Smooth muscle cell of the brain vasculature (primary cell): ENCODE data around the gene PHKG1.
"Not testable (repeated sequence)": the region's sequence is repeated elsewhere in the genome, so short reads cannot be mapped to it uniquely, and the experiment has no call there.

ENCODE experiments used
- DNase-seq: peaks from one replicate; pipeline ENCODE4 v3.0.0-alpha.2; 2012; ENCODE audit warnings: low read depth, low spot score

Gene PHKG1

DNA sequence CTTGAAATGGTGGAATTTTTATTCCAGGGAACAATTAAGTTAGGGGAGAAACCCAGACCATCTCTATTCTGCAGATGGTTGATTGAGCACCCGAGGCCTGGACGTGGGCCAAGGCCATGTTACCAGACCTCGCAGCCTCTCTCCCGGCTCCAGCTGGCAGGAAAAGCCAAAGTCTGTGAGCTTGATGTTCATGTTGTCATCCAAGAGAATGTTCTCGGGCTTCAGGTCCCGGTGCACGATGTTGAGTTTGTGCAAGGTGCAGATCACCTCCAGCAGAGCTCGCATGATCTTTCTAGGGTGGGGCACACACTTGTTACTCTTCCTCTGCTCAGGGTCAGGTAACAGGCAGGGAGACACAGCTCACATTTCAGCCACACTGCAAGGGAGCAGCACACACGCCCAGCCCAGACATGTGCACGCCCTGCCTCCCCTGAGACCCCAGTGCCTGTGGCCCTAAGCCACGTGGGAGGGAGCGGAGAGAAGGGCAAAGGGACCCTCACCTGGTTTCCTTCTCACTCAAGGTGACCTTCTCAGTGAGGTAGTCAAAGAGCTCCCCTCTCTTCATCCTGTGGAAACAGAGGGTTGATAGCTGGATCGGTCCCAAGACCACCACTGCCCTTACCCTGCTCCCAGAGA lies 9.5 kb downstream of the PHKG1 start:
- DNase-seq: no peak

DNA sequence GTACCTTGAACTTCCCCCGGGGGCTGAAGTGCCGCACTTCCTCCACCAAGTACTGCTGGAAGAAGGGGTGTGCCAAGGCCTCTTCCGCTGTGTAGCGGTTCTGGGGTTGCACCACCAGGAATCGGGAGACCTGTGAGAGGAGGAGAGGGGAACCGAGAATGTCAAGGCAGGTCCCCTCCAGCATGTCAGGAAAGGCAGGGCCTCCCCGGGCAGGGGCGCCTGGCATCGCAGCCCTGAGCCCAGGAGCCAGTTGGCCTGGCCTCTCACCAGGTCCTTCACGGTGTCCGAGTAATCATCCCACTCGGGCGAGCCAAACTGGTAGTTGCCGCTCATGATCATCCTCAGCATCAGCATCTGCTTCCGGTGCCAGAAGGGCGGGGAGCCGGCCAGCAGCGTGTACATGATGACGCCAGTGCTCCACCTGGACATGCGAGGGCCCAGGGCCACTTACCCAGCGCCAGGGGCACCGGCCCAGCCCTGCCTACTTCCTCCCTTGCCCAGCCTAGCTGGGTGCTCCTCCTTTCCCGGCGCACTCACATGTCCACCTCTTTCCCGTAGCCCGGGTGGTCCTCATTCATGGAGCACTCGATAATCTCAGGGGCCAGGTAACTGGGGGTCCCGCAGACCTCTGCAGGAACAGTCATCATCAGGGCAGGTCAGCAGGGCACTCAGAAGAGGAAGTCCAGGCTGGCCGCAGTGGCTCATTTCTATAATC lies 11.0 kb downstream of the PHKG1 start:
- no peak for DNase-seq

DNA sequence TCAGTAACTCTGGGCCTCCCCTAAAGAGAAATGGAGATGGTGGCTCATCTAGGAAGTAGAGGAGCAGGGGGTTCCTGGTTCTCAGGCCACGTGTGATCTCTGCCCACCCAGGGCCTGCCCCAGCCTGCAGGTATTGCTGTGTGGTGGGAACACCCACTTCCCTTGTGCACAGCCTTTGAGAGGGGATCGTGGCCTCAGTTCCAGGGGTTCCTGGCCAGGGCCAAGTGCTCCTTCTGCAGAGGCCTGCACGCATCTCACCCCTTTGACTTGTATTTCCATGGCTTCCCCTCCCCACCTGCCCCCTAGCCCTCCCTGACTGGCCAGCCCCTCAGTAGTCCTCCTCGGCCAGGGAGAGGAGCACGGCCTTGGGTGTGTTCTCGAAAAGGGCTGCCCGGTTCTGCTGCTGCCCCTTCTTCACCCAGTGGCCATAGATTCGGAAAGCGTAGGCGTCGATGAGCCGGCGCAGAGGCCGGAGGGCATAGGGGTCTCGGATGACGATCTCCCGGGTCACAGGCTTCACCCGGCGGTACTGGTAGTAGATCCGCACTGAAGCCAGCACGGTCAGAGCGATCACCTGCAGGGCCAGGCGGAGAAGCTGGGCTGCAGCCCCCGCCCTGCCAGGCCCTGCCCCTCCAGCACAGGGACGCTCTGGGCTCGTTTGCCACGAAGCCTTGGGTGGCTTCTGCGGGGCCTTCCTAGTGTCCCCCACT lies 11.9 kb downstream of the PHKG1 start:
- DNase-seq: not testable (repeated sequence)

DNA sequence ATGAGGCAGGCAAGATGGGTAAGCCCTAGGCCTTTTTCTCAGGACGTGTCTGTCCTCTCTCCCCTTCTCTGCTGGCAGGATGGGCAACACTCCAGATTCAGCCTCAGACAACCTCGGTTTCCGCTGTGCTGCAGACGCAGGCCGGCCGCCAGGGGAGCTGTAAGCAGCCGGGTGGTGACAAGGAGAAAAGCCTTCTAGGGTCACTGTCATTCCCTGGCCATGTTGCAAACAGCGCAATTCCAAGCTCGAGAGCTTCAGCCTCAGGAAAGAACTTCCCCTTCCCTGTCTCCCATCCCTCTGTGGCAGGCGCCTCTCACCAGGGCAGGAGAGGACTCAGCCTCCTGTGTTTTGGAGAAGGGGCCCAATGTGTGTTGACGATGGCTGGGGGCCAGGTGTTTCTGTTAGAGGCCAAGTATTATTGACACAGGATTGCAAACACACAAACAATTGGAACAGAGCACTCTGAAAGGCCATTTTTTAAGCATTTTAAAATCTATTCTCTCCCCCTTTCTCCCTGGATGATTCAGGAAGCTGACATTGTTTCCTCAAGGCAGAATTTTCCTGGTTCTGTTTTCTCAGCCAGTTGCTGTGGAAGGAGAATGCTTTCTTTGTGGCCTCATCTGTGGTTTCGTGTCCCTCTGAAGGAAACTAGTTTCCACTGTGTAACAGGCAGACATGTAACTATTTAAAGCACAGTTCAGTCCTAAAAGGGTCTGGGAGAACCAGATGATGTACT lies 13.1 kb downstream of the PHKG1 start:
- peak; percentile 43 for DNase-seq

DNA sequence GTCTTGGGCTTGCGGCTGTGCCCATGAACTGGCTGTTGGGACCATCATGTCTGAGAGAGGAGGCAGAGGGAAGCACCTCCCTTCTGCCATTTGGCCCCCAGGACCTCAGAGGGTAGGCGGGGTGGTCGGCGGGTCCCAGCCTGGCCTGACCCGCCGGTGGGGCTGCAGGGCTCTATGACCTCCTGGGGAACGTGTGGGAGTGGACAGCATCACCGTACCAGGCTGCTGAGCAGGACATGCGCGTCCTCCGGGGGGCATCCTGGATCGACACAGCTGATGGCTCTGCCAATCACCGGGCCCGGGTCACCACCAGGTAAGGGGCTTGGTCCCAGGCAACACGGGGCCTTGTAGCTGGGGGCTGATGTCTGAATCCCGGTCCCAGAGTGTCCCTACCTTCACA lies 14.6 kb downstream of the PHKG1 start:
- no peak for DNase-seq

DNA sequence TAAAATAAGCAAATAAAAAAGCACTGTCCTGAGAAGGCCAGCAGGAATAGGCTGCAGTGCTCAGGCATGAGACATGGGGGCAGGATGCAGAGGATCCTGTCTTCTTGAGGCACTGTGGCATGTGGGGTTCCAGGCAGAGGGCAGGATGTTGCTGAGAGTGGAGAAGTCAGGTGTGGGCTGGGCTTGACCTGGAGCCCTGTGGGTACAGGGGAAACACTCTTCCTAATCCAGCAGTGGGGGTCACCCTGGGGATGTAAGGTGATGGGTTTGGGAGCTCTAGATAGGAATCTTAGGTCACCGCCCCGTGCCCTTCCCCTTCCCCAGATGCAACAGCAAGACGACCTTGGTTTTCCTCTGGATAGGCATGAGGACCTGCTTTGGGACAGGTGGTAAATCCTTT lies 15.1 kb downstream of the PHKG1 start:
- no peak for DNase-seq

DNA sequence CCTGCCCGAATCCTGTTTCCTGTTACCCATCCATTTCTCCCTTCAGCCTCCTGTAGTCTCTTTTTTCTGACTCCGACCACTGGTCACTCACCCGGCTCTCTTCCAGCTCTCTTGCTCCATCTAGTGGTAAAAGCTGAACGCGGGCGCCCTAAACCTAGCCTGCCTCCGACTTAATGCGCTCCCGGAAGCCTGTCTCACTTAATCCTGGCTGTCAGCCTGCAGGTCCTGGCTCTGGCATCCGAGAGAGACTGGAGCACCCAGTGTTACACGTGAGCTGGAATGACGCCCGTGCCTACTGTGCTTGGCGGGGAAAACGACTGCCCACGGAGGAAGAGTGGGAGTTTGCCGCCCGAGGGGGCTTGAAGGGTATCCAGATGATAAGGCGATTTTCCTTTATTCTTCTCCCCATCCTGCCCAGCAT lies 18.4 kb downstream of the PHKG1 start:
- peak; percentile 43 for DNase-seq

DNA sequence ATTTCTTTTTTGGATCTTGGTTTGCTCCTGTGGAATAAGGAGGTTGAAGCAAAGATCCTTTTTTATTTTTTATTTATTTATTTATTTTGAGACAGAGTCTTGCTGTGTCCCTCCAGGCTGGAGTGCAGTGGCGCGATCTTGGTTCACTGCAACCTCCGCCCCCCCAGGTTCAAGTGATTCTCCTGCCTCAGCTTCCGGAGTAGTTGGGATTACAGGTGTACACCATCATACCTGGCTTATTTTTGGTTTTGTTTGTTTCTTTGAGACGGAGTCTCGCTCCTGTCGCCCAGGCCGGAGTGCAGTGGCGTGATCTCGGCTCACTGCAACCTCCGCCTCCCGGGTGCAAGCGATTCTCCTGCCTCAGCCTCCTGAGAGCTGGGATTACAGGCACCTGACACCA lies 26.4 kb downstream of the PHKG1 start:
- not testable (repeated sequence) for DNase-seq

DNA sequence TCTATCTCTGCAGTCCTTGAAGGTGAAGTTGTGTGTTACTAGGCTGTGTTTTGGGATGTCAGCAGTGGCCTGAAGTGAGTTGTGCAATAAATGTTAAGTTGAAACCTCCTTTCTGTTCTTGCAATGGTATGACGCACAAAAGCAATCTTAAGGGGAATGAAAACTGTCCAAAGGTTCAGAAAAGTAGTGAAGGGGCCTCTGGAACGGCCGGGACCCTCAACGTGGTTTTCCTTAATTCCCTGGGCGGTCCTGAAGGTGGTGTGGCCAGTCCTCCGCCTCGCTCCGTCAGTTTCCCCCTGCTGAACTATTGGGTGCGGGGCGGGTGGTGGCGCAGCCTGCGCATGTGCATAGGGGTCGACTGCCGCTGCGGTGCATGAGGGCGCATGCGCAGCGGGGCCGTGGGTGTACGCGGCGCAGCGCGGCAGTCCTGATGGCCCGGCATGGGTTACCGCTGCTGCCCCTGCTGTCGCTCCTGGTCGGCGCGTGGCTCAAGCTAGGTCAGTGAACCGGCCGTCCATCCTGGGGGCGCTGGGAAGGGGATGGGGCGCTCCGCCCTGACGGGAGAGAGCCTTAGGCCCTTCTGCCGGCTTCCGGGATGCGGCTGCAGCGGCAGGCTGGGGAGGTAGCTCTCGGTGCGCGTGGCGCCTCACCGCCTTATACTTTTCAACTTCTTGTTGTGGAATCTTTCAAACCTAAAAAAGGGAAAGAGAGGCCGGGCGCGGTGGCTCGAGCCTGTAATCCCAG lies 28.7 kb downstream of the PHKG1 start, which contains the start of gene SUMF2:
Gene SUMF2, plus strand, starts transcription at position 405 of the 744 bp plus-strand sequence. Its CDS starts 26 bp downstream, at position 431.
- peak; percentile 74 for DNase-seq

DNA sequence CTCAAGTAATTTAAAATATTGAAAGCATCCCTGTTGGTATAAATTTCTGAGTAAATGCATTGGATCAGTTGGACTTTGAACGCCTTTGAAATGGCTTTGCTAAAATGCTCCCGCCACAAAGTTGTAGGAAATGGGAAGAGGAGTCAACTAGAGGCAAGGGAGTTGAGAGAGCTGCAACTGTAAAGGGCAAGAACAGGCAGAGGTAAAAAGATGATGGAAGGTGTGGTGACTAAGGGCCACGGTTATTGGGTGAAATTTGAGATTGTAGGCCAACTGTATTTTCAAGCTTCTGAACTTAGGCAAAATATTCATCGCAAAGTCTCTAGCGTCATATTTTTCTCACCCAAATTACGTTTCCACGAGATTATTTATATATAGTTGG lies 29.3 kb downstream of the PHKG1 start:
- DNase-seq: no peak

DNA sequence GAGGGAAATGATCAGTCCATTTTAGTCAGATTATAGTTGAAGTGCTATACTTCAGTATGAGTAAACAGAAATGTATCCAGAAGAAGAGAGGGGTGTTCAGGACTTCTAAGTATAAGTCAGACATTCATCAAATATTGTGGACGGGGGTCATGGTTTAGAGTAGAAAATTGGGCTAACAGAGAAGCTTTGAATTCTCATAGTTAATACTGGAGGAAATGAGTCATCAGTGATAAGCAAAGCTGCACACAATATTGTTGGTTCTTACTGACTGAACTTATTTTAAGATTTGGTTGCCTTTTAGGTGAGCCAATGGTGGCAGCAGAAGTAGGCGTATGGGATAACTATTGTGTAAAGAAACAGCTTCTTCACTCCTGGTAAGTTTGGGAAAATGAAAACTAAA lies 30.4 kb downstream of the PHKG1 start:
- no peak for DNase-seq

DNA sequence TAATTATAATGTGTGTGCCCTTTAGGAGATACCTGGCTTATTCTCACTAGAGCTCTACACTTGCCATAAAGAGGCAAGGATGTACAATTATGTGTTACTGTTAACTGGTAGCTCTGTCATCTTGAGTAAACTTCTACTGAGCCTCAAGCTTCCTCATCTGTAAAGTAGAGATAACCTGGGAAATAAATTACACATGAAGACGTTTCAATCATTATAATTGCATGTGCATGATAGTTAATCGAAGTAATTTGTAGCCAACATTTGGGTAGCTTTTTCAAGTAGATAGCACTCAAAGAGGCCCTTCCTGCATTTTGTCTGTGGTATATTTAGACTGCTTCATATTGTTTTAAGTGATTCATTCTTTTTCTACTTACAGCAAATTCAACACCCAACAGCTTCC lies 38.8 kb downstream of the PHKG1 start:
- no peak for DNase-seq

DNA sequence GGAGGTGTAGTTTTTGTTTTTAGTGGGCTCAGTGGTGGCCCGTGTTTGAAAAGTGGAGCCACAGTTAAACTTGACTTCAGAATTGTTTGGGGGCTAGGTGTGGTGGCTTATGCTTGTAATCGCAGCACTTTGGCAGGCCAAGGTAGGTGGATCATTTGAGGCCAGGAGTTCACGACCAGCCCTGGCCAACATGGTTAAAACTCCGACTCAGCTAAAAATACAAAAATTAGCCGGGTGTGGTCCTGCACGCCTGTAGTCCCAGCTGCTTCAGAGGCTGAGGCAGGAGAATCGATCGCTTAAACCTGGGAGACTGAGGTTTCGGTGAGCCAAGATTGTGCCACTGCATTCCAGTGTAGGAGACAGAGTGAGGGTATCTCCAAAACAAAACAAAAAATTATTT lies 39.4 kb downstream of the PHKG1 start:
- no peak for DNase-seq

DNA sequence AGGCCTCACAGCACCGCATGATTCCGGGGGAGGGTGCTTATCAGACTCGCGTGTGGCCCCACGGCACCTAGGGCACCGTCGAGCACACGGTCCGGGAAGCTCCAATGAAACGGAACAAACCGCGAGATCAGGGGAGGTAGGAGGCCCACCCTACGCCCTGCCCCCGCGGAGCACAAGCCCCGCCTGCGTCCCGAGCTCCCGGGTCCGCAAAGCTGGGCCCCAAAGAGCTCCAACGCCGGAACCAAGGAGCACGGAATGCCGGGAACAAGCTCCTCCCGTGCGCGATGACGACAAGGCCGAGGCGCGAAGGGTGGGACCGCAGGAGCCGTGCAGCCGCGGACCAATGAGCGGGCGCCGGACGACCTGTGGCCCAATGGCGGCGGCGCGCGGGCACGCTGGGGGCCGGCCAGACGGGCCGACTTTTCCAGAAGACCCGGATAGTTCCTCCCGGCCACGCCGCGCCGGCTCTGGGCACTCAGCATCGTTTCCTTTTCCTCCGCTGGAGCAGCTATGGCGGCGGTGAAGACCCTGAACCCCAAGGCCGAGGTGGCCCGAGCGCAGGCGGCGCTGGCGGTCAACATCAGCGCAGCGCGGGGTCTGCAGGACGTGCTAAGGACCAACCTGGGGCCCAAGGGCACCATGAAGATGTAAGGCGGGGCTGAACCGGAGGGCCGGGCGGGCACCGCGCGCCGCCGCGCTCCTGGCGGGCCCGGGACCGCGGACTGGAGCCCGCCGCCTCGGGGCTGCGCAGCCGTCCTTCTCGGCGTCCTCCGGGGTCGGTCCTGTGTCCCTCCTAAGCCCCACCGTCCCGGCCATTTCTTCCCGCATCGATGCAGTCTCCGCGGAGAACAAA lies 41.2 kb downstream of the PHKG1 start, which contains the start of the genes CCT6A and PSPH:
Gene CCT6A, plus strand, starts transcription at position 427 of the 853 bp plus-strand sequence. Its CDS starts 84 bp downstream, at position 511.
Gene PSPH, minus strand, starts transcription at position 106 of the 853 bp plus-strand sequence. CDS start 30,232 bp downstream, outside the sequence.
- DNase-seq: peak; percentile 96

DNA sequence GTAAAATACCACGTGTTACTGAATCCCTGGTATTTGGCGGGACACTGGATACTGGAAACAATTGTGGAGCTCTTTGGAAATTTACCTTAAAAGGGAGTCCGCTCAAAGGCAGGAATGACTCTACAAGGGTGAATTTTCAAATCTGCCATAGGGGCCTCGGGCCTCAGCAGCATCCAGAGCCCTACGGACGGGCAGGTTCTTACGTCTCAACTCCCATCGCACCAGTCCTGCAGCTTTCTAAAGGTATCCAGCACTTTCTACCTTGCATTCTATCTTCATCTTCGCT lies 41.8 kb downstream of the PHKG1 start:
- DNase-seq: no peak

DNA sequence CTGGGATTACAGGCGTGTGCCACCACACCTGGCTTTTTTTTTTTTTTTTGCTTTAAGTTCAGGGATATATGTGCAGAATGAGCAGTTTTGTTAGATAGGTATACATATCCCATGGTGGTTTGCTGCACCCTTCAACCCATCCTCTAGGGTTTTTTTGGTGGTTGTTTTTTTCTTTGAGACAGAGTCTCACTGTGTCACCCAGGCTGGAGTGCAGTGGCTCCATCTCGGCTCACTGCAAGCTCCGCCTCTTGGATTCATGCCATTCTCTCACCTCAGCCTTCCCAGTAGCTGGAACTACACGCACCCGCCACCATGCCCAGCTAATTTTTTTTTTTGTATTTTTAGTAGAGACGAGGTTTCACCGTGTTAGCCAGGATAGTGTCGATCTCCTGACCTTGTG lies 44.0 kb downstream of the PHKG1 start:
- DNase-seq: not testable (repeated sequence)

DNA sequence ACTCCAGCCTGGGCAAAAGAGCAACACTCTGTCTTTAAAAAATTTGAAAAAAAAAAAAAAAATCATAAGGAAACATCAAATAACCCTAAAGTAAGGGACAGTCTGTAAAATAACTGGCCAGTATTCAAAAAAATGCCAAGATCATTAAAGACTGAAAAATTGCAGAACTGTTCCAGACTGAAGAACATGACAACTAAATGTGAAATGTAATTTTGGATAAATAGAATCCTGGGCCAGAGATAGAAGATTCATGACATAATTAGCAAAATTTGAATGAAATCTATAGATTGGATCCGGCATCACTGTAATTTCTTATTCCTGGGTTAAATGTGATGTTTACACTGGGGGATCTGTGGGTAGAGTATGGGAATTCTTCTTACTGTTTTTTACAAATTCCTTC lies 44.5 kb downstream of the PHKG1 start:
- DNase-seq: no peak

DNA sequence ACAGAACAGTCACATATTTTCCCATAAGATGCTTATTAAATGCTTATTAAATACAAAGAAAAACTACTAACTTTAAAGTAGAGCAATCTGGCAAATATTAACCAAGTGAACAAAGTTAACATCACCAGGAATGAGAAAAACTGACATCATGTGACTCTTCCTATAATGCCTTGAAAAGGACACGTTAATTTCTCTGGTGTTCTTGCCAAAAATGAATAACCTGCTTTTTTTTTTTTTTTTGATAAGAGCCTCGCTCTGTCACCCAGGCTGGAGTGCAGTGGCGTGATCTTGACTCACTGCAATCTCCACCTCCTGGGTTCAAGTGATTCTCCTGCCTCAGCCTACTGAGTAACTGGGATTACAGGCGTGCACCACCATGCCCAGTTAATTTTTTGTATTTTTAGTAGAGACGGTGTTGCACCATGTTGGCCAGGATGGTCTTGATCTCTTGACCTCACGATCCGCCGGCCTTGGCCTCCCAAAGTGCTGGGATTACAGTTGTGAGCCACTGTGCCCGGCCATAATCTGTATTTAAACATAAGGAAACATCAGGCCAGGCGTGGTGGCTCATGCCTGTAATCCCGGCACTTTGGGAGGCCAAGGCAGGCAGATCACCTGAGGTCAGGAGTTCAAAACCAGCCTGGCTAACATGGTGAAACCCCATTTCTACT lies 45.2 kb downstream of the PHKG1 start:
- DNase-seq: not testable (repeated sequence)

DNA sequence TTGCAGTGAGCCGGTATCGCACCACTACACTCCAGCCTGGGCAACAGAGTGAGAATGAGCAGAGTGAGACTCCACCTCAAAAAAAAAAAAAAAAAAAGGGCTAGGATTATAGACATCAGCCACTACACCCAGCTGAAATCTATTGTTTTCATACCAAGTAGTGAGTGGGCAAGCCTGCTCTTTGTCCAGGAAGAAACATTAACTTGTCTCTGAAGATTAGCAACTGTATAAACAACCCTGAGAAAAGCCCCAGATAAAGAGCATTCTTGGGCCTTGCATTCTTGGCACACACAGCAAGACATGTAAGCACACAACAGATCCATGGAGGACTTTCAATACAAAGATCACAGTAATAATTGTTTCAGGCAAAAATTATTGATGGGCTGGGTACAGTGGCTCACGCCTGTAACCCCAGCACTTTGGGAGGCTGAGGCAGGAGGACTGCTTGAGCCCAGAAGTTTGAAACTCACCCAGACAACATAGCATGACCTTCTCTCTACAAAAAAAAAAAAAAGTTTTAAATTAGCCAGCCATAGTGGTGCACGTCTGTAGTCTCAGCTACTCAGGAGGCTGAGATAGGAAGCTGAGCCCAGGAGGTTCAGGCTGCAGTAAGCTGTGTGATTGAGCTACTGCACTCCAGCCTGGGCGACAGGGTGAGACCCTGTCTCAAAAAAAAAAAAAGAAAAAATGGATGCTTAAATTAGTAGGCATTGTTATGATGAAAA lies 45.9 kb downstream of the PHKG1 start:
- DNase-seq: no peak
